GM18907 (cell line): Measurements from ENCODE around the gene TMEM255B.

Source experiments
- ATAC-seq: cut with Tn5 transposase; IDR thresholded peaks from one replicate; pipeline ENCODE4 v1.9.1; 2021; ENCODE audit warnings: mild to moderate bottlenecking, moderate library complexity; ENCODE audit not compliant: unreplicated experiment

TMEM255B gene

GRCh38 chr13:113856716-113857065 lies 97.7 kb downstream of the TMEM255B start:
- no peak for ATAC-seq

- ATAC-seq, result no peak
Observed at GRCh38 chr13:113857531-113858195, 98.6 kb downstream of the TMEM255B start.

GRCh38 chr13:113859311-113860050 lies 100.5 kb downstream of the TMEM255B start:
- no peak for ATAC-seq

- ATAC-seq, result no peak
Observed at GRCh38 chr13:113860051-113860664, 101.1 kb downstream of the TMEM255B start.

- no peak for ATAC-seq
Observed at GRCh38 chr13:113860665-113861432, 101.8 kb downstream of the TMEM255B start.

- ATAC-seq, result no peak
Observed at GRCh38 chr13:113861433-113862030, 102.5 kb downstream of the TMEM255B start.

- no peak for ATAC-seq
Observed at GRCh38 chr13:113862191-113862930, 103.3 kb downstream of the TMEM255B start.

- ATAC-seq, result no peak
Observed at GRCh38 chr13:113862931-113863523, 104.0 kb downstream of the TMEM255B start.

- ATAC-seq, result no peak
Observed at GRCh38 chr13:113863524-113864272, 104.7 kb downstream of the TMEM255B start, which contains the start of gene GAS6. Gene GAS6 (minus strand): TSS chr13:113864076. CDS start chr13:113863920, 156 bp downstream.

- no peak for ATAC-seq
Observed at GRCh38 chr13:113864273-113864890, 105.4 kb downstream of the TMEM255B start.

- ATAC-seq, result no peak
Observed at GRCh38 chr13:113865427-113865826, 106.4 kb downstream of the TMEM255B start.
